NT2/D1 (cell line): Measurements from ENCODE around the gene ANG.

Experiments
- DNase-seq: peaks from one replicate; pipeline ENCODE4 v3.0.0-alpha.2; 2011; ENCODE audit warnings: low read depth, low spot score
- H3K27me3 ChIP-seq: 2 replicates; pipeline ENCODE4 v1.6.0; 2011; ENCODE audit warnings: mild to moderate bottlenecking; ENCODE audit not compliant: insufficient read length, insufficient read depth
- H3K36me3 ChIP-seq: 2 replicates; pipeline ENCODE4 v1.6.1; 2011; ENCODE audit warnings: mild to moderate bottlenecking, low read length, mixed read lengths; ENCODE audit not compliant: insufficient read depth, insufficient read length
- H3K4me1 ChIP-seq: 2 replicates; pipeline ENCODE4 v1.5.1; 2011; ENCODE audit not compliant: insufficient read depth, insufficient read length
- H3K4me3 ChIP-seq: 2 replicates; pipeline ENCODE4 v1.5.1; 2011; ENCODE audit warnings: low read depth; ENCODE audit not compliant: insufficient read length
- H3K9ac ChIP-seq: 2 replicates; pipeline ENCODE4 v1.6.0; 2011; ENCODE audit warnings: low read depth; ENCODE audit not compliant: insufficient read length
- H3K9me3 ChIP-seq: 2 replicates; pipeline ENCODE4 v1.5.1; 2011; ENCODE audit warnings: mild to moderate bottlenecking, low read length; ENCODE audit not compliant: insufficient read depth
- SUZ12 ChIP-seq: IDR thresholded peaks from 2 replicates; pipeline ENCODE4 v1.6.1; 2011; ENCODE audit not compliant: insufficient read length, insufficient read depth; ENCODE audit errors: extremely low read depth
- YY1 ChIP-seq: IDR thresholded peaks from 2 replicates; pipeline ENCODE4 v1.6.1; 2011; ENCODE audit not compliant: insufficient read length, insufficient read depth
- ZNF274 ChIP-seq: IDR thresholded peaks from 2 replicates; pipeline ENCODE4 v1.6.1; 2011; ENCODE audit warnings: mild to moderate bottlenecking, low read depth, low read length

The ANG gene

GRCh38 chr14:20679907-20680306 is 8.7 kb upstream of the ANG start:
- no peak for DNase-seq
- no peaks in the 10 kb centered on the region for H3K27me3 ChIP-seq
- H3K9me3 ChIP-seq = no peaks in the 10 kb centered on the region
- TF ChIP-seq YY1 = no peak
- no peak for TF ChIP-seq SUZ12
- TF ChIP-seq ZNF274 = no peak
- H3K36me3 ChIP-seq = no peaks in the 10 kb centered on the region
- no peak overlapping the region for H3K9ac ChIP-seq
- no peaks in the 10 kb centered on the region for H3K4me1 ChIP-seq
- H3K4me3 ChIP-seq = no peak overlapping the region

GRCh38 chr14:20680363-20680762 is 8.2 kb upstream of the ANG start:
- no peak for DNase-seq
- no peaks in the 10 kb centered on the region for H3K27me3 ChIP-seq
- no peaks in the 10 kb centered on the region for H3K4me1 ChIP-seq
- TF ChIP-seq ZNF274 (no peak), SUZ12 (no peak), YY1 (no peak)
- no peaks in the 10 kb centered on the region for H3K36me3 ChIP-seq
- no peaks in the 10 kb centered on the region for H3K9me3 ChIP-seq
- peak overlapping the region; percentile 44 for H3K4me3 ChIP-seq
- no peak overlapping the region for H3K9ac ChIP-seq

- peak overlapping the region; percentile 24 for H3K9ac ChIP-seq
- no peaks in the 10 kb centered on the region for H3K9me3 ChIP-seq
- TF ChIP-seq ZNF274 (no peak), SUZ12 (no peak), YY1 (no peak)
- H3K4me3 ChIP-seq = peak overlapping the region; percentile 44
- H3K4me1 ChIP-seq = no peaks in the 10 kb centered on the region
- no peaks in the 10 kb centered on the region for H3K36me3 ChIP-seq
- DNase-seq = no peak
- H3K27me3 ChIP-seq = no peaks in the 10 kb centered on the region
Observed at GRCh38 chr14:20680843-20681347, 7.7 kb upstream of the ANG start.

GRCh38 chr14:20681348-20682126 is 7.0 kb upstream of the ANG start:
- Histone ChIP-seq H3K9ac (peak overlapping the region; percentile 94), H3K4me3 (peak overlapping the region; percentile 86), H3K27me3 (no peaks in the 10 kb centered on the region), H3K36me3 (no peaks in the 10 kb centered on the region), H3K4me1 (no peaks in the 10 kb centered on the region), H3K9me3 (no peaks in the 10 kb centered on the region)
- DNase-seq = no peak
- no peak for TF ChIP-seq ZNF274
- TF ChIP-seq SUZ12 = no peak
- TF ChIP-seq YY1 = no peak

- Histone ChIP-seq H3K9ac (peak overlapping the region; percentile 94), H3K4me1 (no peaks in the 10 kb centered on the region), H3K27me3 (no peaks in the 10 kb centered on the region), H3K36me3 (no peaks in the 10 kb centered on the region), H3K9me3 (no peaks in the 10 kb centered on the region), H3K4me3 (peak overlapping the region; percentile 86)
- no peak for DNase-seq
- TF ChIP-seq ZNF274 = no peak
- no peak for TF ChIP-seq YY1
- no peak for TF ChIP-seq SUZ12
Observed at GRCh38 chr14:20682127-20682434, 6.5 kb upstream of the ANG start.

- Histone ChIP-seq H3K9me3 (no peaks in the 10 kb centered on the region), H3K36me3 (no peaks in the 10 kb centered on the region), H3K9ac (peak overlapping the region; percentile 94), H3K4me3 (peak overlapping the region; percentile 86), H3K4me1 (no peaks in the 10 kb centered on the region), H3K27me3 (no peaks in the 10 kb centered on the region)
- TF ChIP-seq ZNF274 (no peak), SUZ12 (no peak), YY1 (no peak)
- no peak for DNase-seq
Observed at GRCh38 chr14:20682435-20683124, 6.0 kb upstream of the ANG start.
